Hindlimb muscle (tissue), 1 donor: Measurements from ENCODE around the gene PAQR6. TPM values are rescaled to one million over a fixed set of nuclear protein-coding genes. Genes with fewer than 3 reads are reported as not detected.
A peak's percentile ranks its signal among the peaks of the same experiment; 100 is the strongest.

Experiments
- DNase-seq: peaks from one replicate; pipeline ENCODE4 v3.0.0-alpha.2; 2013
- polyA plus RNA-seq: library from polyadenylated mRNA; unstranded; fragments of 120-200 nt; gene quantifications from one replicate; pipeline ENCODE4 v1.2.1, GENCODE V29; 2013; ENCODE audit not compliant: insufficient read length

PAQR6 gene, protein sequence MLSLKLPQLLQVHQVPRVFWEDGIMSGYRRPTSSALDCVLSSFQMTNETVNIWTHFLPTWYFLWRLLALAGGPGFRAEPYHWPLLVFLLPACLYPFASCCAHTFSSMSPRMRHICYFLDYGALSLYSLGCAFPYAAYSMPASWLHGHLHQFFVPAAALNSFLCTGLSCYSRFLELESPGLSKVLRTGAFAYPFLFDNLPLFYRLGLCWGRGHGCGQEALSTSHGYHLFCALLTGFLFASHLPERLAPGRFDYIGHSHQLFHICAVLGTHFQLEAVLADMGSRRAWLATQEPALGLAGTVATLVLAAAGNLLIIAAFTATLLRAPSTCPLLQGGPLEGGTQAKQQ
- polyA plus RNA-seq, result 5.2 TPM

- DNase-seq, result no peak
Measured at GRCh38 chr1:156247460-156248322, at the start of gene PAQR6. TSS of gene PAQR6 (minus strand) at chr1:156248056. CDS start at chr1:156246731, 1,325 bp downstream.

DNA sequence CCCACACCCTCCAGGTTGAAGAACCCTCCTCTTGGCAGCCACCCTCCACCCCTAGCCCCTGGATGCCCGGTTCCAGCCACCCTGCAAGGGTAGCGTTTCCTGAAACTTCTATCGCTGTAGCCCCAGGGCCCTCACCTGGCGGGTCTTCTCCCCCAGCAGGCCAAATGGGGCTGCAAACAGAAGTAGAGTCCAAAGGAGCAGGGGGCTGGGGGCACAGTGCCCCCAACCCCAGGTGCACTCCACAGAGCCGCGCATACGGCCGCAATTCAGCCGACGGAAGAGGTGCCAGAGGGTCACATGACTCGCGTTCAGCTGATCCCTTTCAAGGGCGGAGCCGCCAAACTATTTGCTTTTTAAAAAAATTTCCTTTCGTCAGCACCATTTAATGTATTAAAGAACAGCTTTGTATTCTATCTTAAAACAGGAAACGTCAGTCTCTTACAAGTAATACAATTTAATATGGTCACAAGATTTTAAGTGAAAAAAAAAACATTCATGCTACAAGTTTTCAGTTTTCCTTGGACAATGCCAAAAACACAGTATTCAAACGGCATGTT is 47.6 kb upstream of the PAQR6 start, which contains the start of gene GLMP:
TSS of gene GLMP (minus strand) at position 289 of the 557 bp plus-strand sequence. CDS start at position 255, 34 bp downstream.
- peak; percentile 84 for DNase-seq

GRCh38 chr1:156293895-156294294 is 46.0 kb upstream of the PAQR6 start:
- no peak for DNase-seq

GRCh38 chr1:156293098-156293434 is 45.2 kb upstream of the PAQR6 start:
- no peak for DNase-seq

DNA sequence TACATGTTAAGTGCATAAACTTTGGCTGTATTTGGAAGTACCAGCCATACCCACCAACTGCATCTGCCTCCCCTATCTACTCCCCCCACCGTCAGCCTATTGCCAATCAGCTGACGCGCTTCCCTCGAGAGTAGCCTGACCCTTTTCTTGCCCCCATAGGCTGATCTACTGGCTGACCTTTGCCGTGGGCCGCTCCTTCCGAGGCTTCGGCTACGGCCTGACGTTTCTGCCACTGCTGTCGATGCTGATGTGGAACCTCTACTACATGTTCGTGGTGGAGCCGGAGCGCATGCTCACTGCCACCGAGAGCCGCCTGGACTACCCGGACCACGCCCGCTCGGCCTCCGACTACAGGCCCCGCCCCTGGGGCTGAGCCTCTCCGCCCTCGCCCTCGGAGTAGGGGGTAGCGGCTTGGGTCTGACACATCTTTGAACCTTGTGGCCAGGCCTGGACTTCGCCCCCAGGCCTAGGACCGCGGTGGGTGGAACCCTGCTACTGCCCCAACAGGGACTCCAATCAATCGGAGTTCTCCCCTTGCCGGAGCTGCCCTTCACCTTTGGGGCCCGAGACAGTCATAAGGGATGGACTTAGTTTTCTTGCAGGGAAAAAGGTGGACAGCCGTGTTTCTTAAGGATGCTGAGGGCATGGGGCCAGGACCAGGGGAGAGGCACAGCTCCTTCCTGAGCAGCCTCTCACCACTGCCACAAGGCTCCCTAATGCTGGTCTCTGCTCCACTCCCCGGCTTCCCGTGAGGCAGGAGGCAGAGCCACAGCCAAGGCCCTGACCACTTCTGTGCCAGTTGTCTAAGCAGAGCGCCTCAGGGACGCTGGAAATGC is 43.6 kb upstream of the PAQR6 start:
- peak; percentile 85 for DNase-seq

DNA sequence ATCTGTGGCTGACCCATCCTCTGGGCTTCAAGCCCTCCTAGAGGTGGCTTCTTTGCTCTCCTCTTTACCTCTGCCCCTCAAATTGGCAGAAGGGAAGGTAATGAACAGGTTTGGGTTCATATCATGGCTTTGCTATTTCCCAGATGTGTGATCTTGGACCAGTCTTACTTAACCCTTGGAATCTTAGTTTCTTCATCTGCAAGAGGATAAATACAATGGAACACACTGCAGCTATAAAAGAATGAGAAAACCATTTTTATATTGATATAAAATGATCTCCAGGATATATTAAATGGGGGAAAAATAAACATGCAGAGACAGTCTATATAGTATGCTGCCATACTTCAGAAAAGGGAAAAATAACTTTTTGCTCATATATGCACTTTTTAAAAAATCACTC is 42.0 kb upstream of the PAQR6 start:
- DNase-seq, result no peak

- DNase-seq, result no peak
Measured at GRCh38 chr1:156286061-156286460, 38.2 kb upstream of the PAQR6 start.

GRCh38 chr1:156285437-156285836 is 37.6 kb upstream of the PAQR6 start:
- no peak for DNase-seq

GRCh38 chr1:156284757-156285156 is 36.9 kb upstream of the PAQR6 start:
- DNase-seq, result no peak

DNA sequence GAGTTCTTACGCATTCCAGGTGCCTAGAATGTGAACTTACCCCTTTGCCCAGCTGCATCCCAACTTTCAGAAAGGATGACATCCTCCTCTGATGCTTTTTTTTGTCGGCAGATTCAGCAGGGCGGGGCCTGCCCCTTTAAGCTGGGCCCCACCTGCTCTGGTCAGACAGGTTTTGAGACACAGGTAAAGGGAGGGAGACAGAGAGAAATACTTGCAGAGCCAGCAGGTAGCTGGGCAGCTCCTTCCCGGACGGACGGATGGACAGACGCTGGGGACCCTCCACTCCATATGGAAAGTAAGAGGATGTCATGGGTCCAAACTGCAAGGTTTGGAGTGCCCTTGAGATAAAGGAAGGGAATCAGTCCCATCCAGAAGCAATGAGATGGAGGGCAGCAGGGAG is 36.3 kb upstream of the PAQR6 start, which contains the start of gene TMEM79:
TSS of gene TMEM79 (plus strand) at position 214 of the 400 bp plus-strand sequence. CDS start 902 bp downstream, outside the sequence.
- no peak for DNase-seq

GRCh38 chr1:156283521-156283920 is 35.7 kb upstream of the PAQR6 start:
- DNase-seq, result no peak

GRCh38 chr1:156282479-156283222 is 34.8 kb upstream of the PAQR6 start, which contains the start of gene SMG5:
TSS of gene SMG5 (minus strand) at chr1:156282825. CDS start at chr1:156282680, 145 bp downstream.
- DNase-seq, result peak; percentile 99

- no peak for DNase-seq
Measured at GRCh38 chr1:156281693-156282478, 34.0 kb upstream of the PAQR6 start.

DNA sequence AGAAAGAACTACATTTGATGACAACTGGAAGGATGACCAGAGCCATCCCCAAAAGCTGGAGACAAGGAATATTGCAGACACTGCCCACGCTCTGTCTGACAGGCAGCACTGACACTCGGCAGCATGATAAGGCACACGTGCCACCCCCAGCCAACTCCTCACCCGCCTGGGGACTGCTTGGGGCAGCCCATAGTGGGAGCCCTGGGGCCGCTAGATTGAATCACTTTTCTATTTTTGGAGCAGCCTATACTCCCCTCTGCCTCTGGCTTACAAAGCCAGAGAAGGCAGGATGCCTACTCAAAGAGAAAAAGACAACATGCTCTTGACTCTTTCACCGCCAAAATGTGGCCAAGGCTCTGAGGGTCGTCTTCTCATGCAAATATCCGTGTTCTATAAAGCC is 33.4 kb upstream of the PAQR6 start:
- no peak for DNase-seq

GRCh38 chr1:156279837-156280236 is 32.0 kb upstream of the PAQR6 start:
- DNase-seq, result no peak

- no peak for DNase-seq
Measured at GRCh38 chr1:156276966-156277381, 29.1 kb upstream of the PAQR6 start.

DNA sequence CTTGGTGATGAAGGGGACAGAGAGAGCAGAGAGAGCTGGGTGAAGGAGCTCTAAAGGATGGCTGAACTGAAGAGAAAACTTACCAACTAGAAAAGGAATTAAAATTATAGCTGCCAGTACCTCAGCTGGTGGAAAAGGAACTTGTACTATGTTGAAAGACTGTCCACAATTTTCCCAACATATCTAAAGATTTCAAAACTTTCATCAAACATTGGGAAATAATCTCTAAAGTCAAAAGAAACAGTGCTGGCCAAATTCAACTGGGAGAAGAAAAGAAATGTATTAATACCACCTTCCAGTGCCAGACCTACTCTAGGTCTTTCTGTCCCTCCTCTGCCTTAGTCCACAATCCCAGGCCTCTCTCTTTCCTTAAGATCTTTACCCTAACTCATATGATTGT is 28.7 kb upstream of the PAQR6 start:
- DNase-seq, result no peak

DNA sequence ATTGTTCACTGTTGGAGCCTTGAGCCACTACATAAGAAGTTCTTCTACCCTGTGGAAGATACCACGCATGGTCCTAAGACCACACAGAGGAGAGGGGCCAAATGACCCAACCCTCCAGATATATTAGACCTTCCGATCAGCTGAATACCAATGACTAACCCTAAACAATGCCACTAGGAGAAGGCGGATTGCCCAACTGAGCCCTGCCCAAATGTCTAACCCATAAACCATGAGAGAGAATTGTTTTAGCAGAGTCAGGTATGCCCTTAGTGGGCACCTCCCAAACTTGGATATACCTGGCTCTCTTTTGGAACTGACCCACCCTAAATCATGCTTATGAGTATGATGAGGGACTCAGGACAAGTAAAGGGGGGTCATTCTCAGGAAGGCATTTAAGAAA is 22.5 kb upstream of the PAQR6 start:
- DNase-seq, result no peak

DNA sequence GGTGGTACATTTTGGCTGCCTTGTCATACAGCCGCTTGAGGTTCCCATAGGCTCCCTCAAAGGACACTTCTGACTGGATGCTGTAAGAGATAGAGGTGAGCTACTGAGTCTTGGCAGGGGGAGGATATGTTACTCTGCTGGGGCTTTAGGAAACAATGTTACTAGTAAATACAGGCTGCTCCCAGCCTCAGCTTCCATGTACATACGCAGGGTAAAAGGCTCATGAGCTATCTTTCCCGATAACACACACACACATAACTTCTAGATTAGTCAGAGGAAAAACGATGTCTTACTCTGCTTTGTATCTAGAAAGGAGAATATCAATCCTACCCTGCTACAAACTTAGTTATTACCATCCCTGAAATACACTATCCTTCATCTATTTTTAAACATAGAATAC is 20.5 kb upstream of the PAQR6 start:
- no peak for DNase-seq

DNA sequence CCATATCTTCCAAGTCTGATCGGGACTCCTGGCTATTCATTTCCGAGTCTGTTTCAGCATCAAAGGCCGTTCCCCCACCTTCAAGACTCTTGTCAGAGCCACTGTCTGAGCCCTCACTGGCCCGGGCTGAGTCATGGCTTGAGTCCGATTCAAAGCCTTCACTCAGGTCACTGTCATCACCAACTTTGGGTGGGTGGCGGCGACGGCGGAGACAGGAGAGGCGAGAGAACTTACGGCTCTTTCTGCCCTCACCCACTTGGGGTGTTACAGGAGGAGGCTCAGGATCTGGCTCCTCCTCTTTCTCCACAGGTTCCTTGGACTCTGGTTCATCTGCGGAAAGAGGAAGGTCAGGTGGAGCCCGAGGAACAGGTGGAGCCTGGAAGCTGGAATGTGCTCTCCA is 18.2 kb upstream of the PAQR6 start:
- no peak for DNase-seq

GRCh38 chr1:156263288-156263655 is 15.4 kb upstream of the PAQR6 start:
- no peak for DNase-seq
